Cardiac muscle cell (in vitro differentiated cells and primary cell): ENCODE measurements around the gene ANKFY1. TPM values are rescaled to one million over a fixed set of nuclear protein-coding genes. Genes with fewer than 3 reads are reported as not detected.

ENCODE experiments used
- DNase-seq, 2 donors: peaks; one replicate each; pipeline versions ENCODE4 v3.0.0 to v3.0.0-alpha.2; 2010 to 2017; ENCODE audit warnings: low read depth in 1 of 2, low spot score in 1 of 2
- H3K27ac ChIP-seq: fragments of 200-600 bp; sonication (generic); 2 replicates; pipeline ENCODE4 v1.5.1; 2016
- H3K27me3 ChIP-seq: fragments of 200-600 bp; sonication (generic); 2 replicates; pipeline ENCODE4 v1.6.0; 2016; ENCODE audit warnings: control low read depth
- H3K36me3 ChIP-seq: fragments of 200-600 bp; sonication (generic); 2 replicates; pipeline ENCODE4 v1.5.1; 2016; ENCODE audit warnings: control low read depth
- H3K4me1 ChIP-seq: fragments of 200-600 bp; sonication (generic); 2 replicates; pipeline ENCODE4 v1.8.1; 2017; ENCODE audit warnings: low read depth, mild to moderate bottlenecking, mixed run types
- H3K4me3 ChIP-seq: fragments of 200-600 bp; sonication (generic); 2 replicates; pipeline ENCODE4 v1.5.1; 2016; ENCODE audit warnings: mild to moderate bottlenecking
- H3K9me3 ChIP-seq: fragments of 200-600 bp; sonication (generic); 2 replicates; pipeline ENCODE4 v1.5.1; 2017; ENCODE audit warnings: low read depth, mild to moderate bottlenecking, control low read depth
- polyA plus RNA-seq: library from polyadenylated mRNA; unstranded; fragments of >200 nt; fragmentation: Nextera tagmentation; extraction: Ambion mirVana; gene quantifications from 2 replicates; pipeline ENCODE4 v1.2.1, GENCODE V29; 2016
- total RNA-seq: library from RNA; depleted of rRNA; stranded (reverse); fragments of >200 nt; gene quantifications from 2 replicates; pipeline ENCODE4 v1.2.3, GENCODE V29; 2016
- TF ChIP-seq, protein P1 (sequence below): IDR thresholded peaks from 2 replicates; pipeline ENCODE4 v1.5.1; 2012; ENCODE audit warnings: low read depth, mild to moderate bottlenecking, low read length

ANKFY1 gene
- total and polyA plus RNA-seq, 2 experiments from 2014 or later = 19.5 to 29.0 TPM

DNA sequence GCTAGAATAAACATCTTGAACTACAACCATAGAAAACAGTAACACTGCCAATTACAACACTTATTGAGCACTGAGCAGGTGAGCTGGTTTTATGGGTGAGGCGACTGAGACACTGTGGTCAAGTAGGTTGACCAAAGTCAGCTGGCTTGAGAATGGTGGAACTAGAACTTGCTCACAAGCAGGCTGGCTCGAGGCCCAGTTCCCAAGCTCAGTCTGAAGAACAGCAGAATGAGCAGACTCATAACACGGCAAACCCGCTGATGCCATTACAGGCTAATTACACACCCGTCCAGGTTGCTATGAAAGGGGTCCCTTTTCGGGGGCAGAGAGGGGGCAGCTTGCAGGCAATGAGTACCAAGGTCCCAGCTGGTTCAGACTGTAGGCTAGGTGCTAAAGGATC, 127.4 kb downstream of the ANKFY1 start:
- H3K4me1 ChIP-seq = peaks cover 3% of the 10 kb centered on the region
- TF ChIP-seq, protein P1, sequence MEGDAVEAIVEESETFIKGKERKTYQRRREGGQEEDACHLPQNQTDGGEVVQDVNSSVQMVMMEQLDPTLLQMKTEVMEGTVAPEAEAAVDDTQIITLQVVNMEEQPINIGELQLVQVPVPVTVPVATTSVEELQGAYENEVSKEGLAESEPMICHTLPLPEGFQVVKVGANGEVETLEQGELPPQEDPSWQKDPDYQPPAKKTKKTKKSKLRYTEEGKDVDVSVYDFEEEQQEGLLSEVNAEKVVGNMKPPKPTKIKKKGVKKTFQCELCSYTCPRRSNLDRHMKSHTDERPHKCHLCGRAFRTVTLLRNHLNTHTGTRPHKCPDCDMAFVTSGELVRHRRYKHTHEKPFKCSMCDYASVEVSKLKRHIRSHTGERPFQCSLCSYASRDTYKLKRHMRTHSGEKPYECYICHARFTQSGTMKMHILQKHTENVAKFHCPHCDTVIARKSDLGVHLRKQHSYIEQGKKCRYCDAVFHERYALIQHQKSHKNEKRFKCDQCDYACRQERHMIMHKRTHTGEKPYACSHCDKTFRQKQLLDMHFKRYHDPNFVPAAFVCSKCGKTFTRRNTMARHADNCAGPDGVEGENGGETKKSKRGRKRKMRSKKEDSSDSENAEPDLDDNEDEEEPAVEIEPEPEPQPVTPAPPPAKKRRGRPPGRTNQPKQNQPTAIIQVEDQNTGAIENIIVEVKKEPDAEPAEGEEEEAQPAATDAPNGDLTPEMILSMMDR = no peak
- H3K4me3 ChIP-seq = no peak overlapping the region
- H3K36me3 ChIP-seq = no peaks in the 10 kb centered on the region
- no peak overlapping the region for H3K27ac ChIP-seq
- no peaks in the 10 kb centered on the region for H3K9me3 ChIP-seq
- no peaks in the 10 kb centered on the region for H3K27me3 ChIP-seq
- DNase-seq = no peak

DNA sequence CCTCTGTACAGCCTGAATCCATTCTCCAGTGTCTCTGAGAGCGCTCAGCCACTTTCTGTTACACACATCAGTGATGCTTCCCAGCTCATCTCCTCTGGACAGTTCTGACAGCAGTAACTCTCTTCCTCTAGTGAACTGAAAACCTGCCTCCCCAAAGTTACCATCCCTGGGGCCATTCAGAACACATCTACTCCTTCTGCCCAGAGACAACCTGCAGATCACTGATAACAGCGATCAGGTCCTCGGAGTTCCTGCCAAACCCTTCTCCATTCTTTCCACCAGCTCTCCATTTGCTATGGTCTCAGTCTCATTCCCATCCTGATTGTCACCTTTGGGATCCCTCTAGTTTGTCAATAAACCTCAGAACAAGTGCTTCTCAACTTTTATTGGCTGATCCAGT, 128.3 kb downstream of the ANKFY1 start:
- Histone ChIP-seq H3K4me3 (no peak overlapping the region), H3K36me3 (no peaks in the 10 kb centered on the region), H3K4me1 (no peaks in the 10 kb centered on the region), H3K9me3 (no peaks in the 10 kb centered on the region), H3K27ac (no peak overlapping the region), H3K27me3 (no peaks in the 10 kb centered on the region)
- TF ChIP-seq, protein P1 = no peak
- no peak for DNase-seq

DNA sequence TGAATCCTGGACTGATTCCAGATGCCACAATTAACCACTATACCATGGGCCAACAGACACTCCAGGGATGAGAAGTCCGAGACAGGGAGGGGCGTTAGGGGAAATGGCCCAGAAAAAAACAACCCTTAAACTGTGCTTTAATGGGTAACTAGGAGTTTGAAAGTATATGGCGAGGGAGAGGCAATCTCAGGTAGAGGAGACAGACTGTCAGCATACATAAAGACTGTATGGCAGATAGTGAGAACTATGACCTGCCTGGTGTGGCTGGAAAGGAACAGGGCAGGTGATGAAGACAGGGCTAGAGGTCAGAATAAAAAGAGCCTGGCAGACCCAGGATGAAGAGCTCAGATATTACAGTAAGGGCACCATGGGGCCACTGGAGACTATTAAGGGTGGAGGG, 129.1 kb downstream of the ANKFY1 start:
- TF ChIP-seq, protein P1 = no peak
- no peak overlapping the region for H3K4me3 ChIP-seq
- no peaks in the 10 kb centered on the region for H3K36me3 ChIP-seq
- H3K4me1 ChIP-seq = no peaks in the 10 kb centered on the region
- no peaks in the 10 kb centered on the region for H3K27me3 ChIP-seq
- no peak for DNase-seq
- no peaks in the 10 kb centered on the region for H3K9me3 ChIP-seq
- no peak overlapping the region for H3K27ac ChIP-seq

DNA sequence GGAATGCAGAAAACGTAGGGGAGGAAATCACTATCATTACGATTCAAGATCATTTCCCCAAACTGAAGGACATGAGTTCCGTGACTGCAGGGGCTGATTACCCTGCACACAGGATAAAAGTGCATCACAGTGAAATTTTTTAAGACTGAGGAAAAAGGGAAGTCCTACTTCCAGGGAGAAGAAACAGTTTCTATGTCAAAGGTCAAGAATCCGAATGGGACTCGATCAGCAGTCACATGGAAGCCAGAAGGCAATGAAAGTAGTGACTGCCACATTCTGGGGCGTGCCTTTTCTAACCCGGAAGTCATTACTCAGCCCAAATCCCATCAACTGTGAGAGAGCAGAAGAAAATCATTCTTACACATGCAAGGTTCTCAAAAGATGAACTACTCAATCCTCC, 133.1 kb downstream of the ANKFY1 start:
- Histone ChIP-seq H3K27me3 (no peaks in the 10 kb centered on the region), H3K36me3 (no peaks in the 10 kb centered on the region), H3K4me3 (no peak overlapping the region), H3K9me3 (no peaks in the 10 kb centered on the region), H3K4me1 (no peaks in the 10 kb centered on the region), H3K27ac (no peak overlapping the region)
- no peak for DNase-seq
- TF ChIP-seq, protein P1 = no peak

DNA sequence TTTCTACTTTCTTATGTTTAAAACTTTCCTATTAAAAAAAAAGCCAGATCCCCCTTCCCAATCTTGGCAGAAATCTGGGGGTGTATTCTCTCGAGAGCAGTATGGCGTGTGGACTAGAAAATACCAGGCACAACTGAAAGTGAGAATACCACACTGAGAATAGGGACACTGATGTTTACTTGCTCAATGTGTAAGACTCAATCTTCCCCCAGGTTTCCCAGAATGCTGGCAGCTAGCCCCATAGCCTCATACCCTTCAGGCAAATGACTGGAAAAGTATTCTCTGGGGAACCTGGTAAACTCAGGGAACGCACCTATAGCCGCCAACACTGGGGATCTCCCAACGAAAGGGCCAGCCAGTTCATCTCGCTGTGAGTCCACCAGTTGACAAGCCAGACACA, 136.2 kb downstream of the ANKFY1 start:
- Histone ChIP-seq H3K9me3 (no peaks in the 10 kb centered on the region), H3K27ac (no peak overlapping the region), H3K4me1 (no peaks in the 10 kb centered on the region), H3K27me3 (no peaks in the 10 kb centered on the region), H3K4me3 (no peak overlapping the region), H3K36me3 (peaks cover 6% of the 10 kb centered on the region)
- DNase-seq = no peak
- TF ChIP-seq, protein P1 = no peak

DNA sequence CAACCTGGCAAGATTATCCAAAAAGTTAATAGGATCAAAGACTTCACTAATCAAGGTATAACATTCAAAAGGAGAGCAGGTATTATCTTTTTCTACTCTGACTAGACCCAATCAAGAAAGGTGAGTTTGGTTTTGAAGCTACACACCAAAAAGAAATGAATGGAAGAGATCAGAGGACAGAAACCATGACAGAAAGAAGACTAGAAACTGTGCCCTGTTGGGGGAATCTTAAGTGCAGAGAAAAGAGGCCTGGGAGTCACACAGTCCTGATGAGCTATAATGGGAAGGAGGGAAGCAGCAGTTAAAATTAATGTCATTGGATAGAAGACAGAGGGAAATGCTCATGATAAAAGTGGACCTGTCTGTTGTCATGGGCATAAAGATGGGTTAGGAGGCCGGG, 138.2 kb downstream of the ANKFY1 start:
- no peaks in the 10 kb centered on the region for H3K27me3 ChIP-seq
- H3K9me3 ChIP-seq = no peaks in the 10 kb centered on the region
- no peak overlapping the region for H3K27ac ChIP-seq
- peaks cover 11% of the 10 kb centered on the region for H3K36me3 ChIP-seq
- H3K4me1 ChIP-seq = no peaks in the 10 kb centered on the region
- TF ChIP-seq, protein P1 = no peak
- DNase-seq = no peak
- no peak overlapping the region for H3K4me3 ChIP-seq
